ENCODE measurements around the gene NCLN.
"Not testable (repeated sequence)": the region's sequence is repeated elsewhere in the genome, so short reads cannot be mapped to it uniquely, and the experiment has no call there.

DNA sequence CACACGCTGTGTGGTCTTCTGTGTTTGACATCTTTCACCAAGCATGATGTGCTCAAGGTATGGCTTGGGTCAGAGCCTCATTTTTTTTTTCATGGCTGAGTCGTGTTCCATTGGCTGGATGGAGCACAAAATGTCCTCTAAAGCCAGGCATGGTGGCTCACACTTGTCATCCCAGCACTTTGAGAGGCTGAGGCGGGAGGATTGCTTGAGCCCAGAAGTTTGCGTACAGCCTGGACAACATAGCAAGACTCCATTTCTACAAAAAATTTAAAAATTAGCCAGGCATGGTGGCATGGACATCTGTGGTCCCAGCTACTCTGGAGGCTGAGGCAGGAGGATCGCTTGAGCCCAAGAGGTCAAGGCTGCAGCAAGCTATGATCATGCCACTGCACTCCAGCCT, 35.8 kb downstream of the NCLN start:
- TF ChIP-seq, protein P1, sequence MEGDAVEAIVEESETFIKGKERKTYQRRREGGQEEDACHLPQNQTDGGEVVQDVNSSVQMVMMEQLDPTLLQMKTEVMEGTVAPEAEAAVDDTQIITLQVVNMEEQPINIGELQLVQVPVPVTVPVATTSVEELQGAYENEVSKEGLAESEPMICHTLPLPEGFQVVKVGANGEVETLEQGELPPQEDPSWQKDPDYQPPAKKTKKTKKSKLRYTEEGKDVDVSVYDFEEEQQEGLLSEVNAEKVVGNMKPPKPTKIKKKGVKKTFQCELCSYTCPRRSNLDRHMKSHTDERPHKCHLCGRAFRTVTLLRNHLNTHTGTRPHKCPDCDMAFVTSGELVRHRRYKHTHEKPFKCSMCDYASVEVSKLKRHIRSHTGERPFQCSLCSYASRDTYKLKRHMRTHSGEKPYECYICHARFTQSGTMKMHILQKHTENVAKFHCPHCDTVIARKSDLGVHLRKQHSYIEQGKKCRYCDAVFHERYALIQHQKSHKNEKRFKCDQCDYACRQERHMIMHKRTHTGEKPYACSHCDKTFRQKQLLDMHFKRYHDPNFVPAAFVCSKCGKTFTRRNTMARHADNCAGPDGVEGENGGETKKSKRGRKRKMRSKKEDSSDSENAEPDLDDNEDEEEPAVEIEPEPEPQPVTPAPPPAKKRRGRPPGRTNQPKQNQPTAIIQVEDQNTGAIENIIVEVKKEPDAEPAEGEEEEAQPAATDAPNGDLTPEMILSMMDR (IDR thresholded peaks at IDR 0.05) = not testable (repeated sequence)
- not testable (repeated sequence) for TF ChIP-seq POLR2A (IDR thresholded peaks at IDR 0.05)

Measured in testis (tissue), 2 donors.